GM23338 (cell line): Measurements from ENCODE around the gene CMTM5. TPM values are rescaled to one million over a fixed set of nuclear protein-coding genes. Genes with fewer than 3 reads are reported as not detected.

ENCODE experiments used
- ATAC-seq: fragments of 200-7000 bp; cut with Tn5 transposase; 3 replicates; pipeline ENCODE4 v1.9.1; 2020
- DNase-seq: peaks from one replicate; pipeline ENCODE4 v3.0.0-alpha.2; 2015; ENCODE audit warnings: low spot score
- H2AFZ ChIP-seq: fragments of 200-600 bp; sonication (generic); 2 replicates; pipeline ENCODE4 v1.8.0; 2016; ENCODE audit warnings: antibody characterized with exemption, mild to moderate bottlenecking, moderate library complexity
- H3F3A ChIP-seq: fragments of 200-600 bp; sonication (generic); replicated peaks from 2 replicates; pipeline ENCODE4 v1.8.0; 2017; ENCODE audit warnings: antibody characterized with exemption, mixed run types, low read depth
- H3K27ac ChIP-seq: fragments of 200-600 bp; sonication (generic); 2 replicates; pipeline ENCODE4 v1.6.1; 2016; ENCODE audit warnings: low read depth
- H3K27me3 ChIP-seq: fragments of 200-600 bp; sonication (generic); 2 replicates; pipeline ENCODE4 v1.8.0; 2016; ENCODE audit warnings: mild to moderate bottlenecking, mixed run types, moderate library complexity; ENCODE audit not compliant: insufficient read depth
- H3K36me3 ChIP-seq: fragments of 200-600 bp; sonication (generic); 2 replicates; pipeline ENCODE4 v1.8.0; 2016; ENCODE audit warnings: mild to moderate bottlenecking; ENCODE audit not compliant: insufficient read depth
- H3K4me1 ChIP-seq: fragments of 200-600 bp; sonication (generic); 2 replicates; pipeline ENCODE4 v1.8.0; 2016; ENCODE audit warnings: mild to moderate bottlenecking, moderate library complexity; ENCODE audit not compliant: insufficient read depth
- H3K4me2 ChIP-seq: fragments of 200-600 bp; sonication (generic); 2 replicates; pipeline ENCODE4 v1.7.1; 2017; ENCODE audit warnings: mixed run types
- H3K4me3 ChIP-seq: fragments of 200-600 bp; sonication (generic); 2 replicates; pipeline ENCODE4 v1.6.1; 2016; ENCODE audit warnings: mixed run types
- H3K79me2 ChIP-seq: fragments of 200-600 bp; sonication (generic); replicated peaks from 2 replicates; pipeline ENCODE4 v1.8.0; 2017; ENCODE audit warnings: mild to moderate bottlenecking; ENCODE audit not compliant: insufficient read depth
- H3K9me2 ChIP-seq: fragments of 200-600 bp; sonication (generic); 2 replicates; pipeline ENCODE4 v1.8.0; 2017; ENCODE audit not compliant: insufficient read depth
- H4K20me1 ChIP-seq: fragments of 200-600 bp; sonication (generic); replicated peaks from 2 replicates; pipeline ENCODE4 v1.8.0; 2017; ENCODE audit warnings: mild to moderate bottlenecking; ENCODE audit not compliant: insufficient read depth
- H3K27ac Mint-ChIP-seq: 2 replicates; pipeline ENCODE4 v1.8.0; 2020; ENCODE audit warnings: inconsistent platforms, mild to moderate bottlenecking, moderate library complexity, mixed read lengths
- H3K27me3 Mint-ChIP-seq: 3 replicates; pipeline ENCODE4 v1.8.0; 2022; ENCODE audit warnings: low read depth, mild to moderate bottlenecking, moderate library complexity, mixed read lengths, inconsistent platforms; ENCODE audit not compliant: insufficient read depth, poor library complexity
- H3K36me3 Mint-ChIP-seq: 3 replicates; pipeline ENCODE4 v1.8.0; 2021; ENCODE audit warnings: low read depth, mild to moderate bottlenecking, inconsistent platforms, moderate library complexity, mixed read lengths
- H3K4me1 Mint-ChIP-seq: 3 replicates; pipeline ENCODE4 v1.8.0; 2020; ENCODE audit warnings: mild to moderate bottlenecking, inconsistent platforms, mixed read lengths
- H3K4me3 Mint-ChIP-seq: 3 replicates; pipeline ENCODE4 v1.8.0; 2021; ENCODE audit warnings: moderate library complexity, mild to moderate bottlenecking, inconsistent platforms, mixed read lengths
- H3K9me3 Mint-ChIP-seq: 3 replicates; pipeline ENCODE4 v1.8.0; 2020; ENCODE audit warnings: moderate library complexity, mild to moderate bottlenecking, inconsistent platforms, mixed read lengths
- CREB1 ChIP-seq: fragments of 250-450 bp; sonication (Bioruptor Pico); IDR thresholded peaks from 2 replicates; pipeline ENCODE4 v1.5.0; 2020; ENCODE audit warnings: low read depth, mild to moderate bottlenecking, moderate library complexity
- ETS1 ChIP-seq: IDR thresholded peaks from 2 replicates; pipeline ENCODE4 v1.6.1; 2016; ENCODE audit warnings: antibody characterized with exemption
- JUNB ChIP-seq: IDR thresholded peaks from one replicate; pipeline ENCODE4 v1.6.1; 2016; ENCODE audit warnings: antibody characterized with exemption; ENCODE audit not compliant: unreplicated experiment
- NANOG ChIP-seq: IDR thresholded peaks from 2 replicates; pipeline ENCODE4 v1.6.1; 2016; ENCODE audit warnings: antibody characterized with exemption, borderline replicate concordance
- POLR2AphosphoS5 ChIP-seq: IDR thresholded peaks from 2 replicates; pipeline ENCODE4 v1.6.1; 2016; ENCODE audit warnings: antibody characterized with exemption, low read depth
- STAT1 ChIP-seq: IDR thresholded peaks from one replicate; pipeline ENCODE4 v1.6.1; 2016; ENCODE audit warnings: antibody characterized with exemption; ENCODE audit not compliant: unreplicated experiment
- ZNF114 ChIP-seq: fragments of 250-450 bp; sonication (Bioruptor Pico); IDR thresholded peaks from 2 replicates; pipeline ENCODE4 v1.5.0; 2020; ENCODE audit warnings: mild to moderate bottlenecking, moderate library complexity
- ZNF462 ChIP-seq: fragments of 250-450 bp; sonication (Bioruptor Pico); IDR thresholded peaks from 2 replicates; pipeline ENCODE4 v1.5.0; 2020; ENCODE audit warnings: mild to moderate bottlenecking, moderate library complexity
- polyA plus RNA-seq: library from polyadenylated mRNA; unstranded; fragments of >200 nt; fragmentation: Nextera tagmentation; extraction: Ambion mirVana; gene quantifications from 2 replicates; pipeline ENCODE4 v1.2.1, GENCODE V29; 2016
- total RNA-seq: library from RNA; depleted of rRNA; stranded (reverse); fragments of >200 nt; shearing (Covaris generic); gene quantifications from 2 replicates; pipeline ENCODE4 v1.2.3, GENCODE V29; 2014
- TF ChIP-seq, protein P1 (sequence below): IDR thresholded peaks from one replicate; pipeline ENCODE4 v1.6.1; 2018; ENCODE audit warnings: antibody characterized with exemption; ENCODE audit not compliant: unreplicated experiment

The CMTM5 gene
- total and polyA plus RNA-seq, 2 experiments from 2014 or later: 0.24 TPM; not detected in 1

DNA sequence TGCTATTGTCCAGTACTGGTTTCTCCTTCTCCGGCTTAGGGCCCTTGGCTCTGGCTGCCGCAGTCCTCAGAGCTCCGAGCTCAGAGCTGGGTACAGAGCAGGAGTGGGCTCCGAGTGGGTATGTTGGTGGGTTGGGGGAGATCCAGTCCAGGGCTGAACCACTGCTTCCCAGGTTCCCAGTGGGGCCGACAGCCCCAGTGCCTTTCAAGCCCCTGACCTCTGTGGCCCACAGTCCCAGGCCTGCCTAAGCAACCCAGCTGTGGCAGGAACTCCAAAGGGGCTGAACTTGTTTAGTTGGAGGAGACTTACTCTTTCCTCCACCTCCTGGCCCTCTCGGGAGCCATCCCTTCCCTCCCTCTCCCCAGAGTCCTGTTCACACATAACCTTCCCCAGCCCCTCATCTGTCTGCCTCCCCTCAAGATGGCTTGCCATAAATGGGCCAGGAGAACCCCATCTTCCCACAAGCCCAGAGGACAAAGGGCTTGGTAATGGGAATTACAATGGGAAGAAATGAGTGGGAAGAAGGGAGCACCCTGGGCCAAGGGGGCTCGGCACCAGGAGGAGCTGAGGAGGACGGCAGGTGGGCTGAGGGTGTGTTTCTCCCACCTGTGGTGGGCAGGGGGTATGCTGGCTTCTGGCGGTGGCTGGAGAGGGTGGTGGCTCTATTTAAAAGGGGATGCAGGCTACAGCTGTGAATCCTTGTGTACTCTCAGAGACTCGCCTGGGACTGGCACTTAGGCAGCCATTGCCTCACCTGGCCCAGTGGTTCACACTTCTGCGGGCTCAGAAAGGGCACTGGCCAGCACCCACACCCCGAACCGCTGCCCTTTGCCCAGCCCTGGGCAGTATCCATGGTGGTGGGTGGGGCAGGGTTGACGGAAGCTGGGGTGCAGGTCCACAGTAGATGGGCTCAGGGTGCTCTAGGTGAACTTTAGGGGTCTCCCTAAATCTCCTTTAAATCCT lies 35.0 kb downstream of the CMTM5 start (continued):
- TF ChIP-seq, protein P1, sequence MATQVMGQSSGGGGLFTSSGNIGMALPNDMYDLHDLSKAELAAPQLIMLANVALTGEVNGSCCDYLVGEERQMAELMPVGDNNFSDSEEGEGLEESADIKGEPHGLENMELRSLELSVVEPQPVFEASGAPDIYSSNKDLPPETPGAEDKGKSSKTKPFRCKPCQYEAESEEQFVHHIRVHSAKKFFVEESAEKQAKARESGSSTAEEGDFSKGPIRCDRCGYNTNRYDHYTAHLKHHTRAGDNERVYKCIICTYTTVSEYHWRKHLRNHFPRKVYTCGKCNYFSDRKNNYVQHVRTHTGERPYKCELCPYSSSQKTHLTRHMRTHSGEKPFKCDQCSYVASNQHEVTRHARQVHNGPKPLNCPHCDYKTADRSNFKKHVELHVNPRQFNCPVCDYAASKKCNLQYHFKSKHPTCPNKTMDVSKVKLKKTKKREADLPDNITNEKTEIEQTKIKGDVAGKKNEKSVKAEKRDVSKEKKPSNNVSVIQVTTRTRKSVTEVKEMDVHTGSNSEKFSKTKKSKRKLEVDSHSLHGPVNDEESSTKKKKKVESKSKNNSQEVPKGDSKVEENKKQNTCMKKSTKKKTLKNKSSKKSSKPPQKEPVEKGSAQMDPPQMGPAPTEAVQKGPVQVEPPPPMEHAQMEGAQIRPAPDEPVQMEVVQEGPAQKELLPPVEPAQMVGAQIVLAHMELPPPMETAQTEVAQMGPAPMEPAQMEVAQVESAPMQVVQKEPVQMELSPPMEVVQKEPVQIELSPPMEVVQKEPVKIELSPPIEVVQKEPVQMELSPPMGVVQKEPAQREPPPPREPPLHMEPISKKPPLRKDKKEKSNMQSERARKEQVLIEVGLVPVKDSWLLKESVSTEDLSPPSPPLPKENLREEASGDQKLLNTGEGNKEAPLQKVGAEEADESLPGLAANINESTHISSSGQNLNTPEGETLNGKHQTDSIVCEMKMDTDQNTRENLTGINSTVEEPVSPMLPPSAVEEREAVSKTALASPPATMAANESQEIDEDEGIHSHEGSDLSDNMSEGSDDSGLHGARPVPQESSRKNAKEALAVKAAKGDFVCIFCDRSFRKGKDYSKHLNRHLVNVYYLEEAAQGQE: no peak
- TF ChIP-seq ZNF462 (CRISPR knock-in tag): no peak
- TF ChIP-seq STAT1: no peak

GRCh38 chr14:23413681-23414080 lies 36.8 kb downstream of the CMTM5 start:
- no peaks in the 10 kb centered on the region for H4K20me1 ChIP-seq
- H3K9me3 Mint-ChIP-seq: no peaks in the 10 kb centered on the region; the same call in 2 of the 3 replicates
- no peak overlapping the region for H3K4me3 ChIP-seq
- no peaks in the 10 kb centered on the region for H3K4me1 ChIP-seq
- H3K4me2 ChIP-seq: no peak overlapping the region
- peaks cover 26% of the 10 kb centered on the region for H3K27me3 Mint-ChIP-seq
- H2AFZ ChIP-seq: no peak overlapping the region; the same call in 1 of the 2 replicates
- no peak for DNase-seq
- no peaks in the 10 kb centered on the region for H3F3A ChIP-seq
- H3K36me3 Mint-ChIP-seq: no peaks in the 10 kb centered on the region; the same call in 2 of the 3 replicates
- no peaks in the 10 kb centered on the region for H3K27me3 ChIP-seq
- no peak overlapping the region for H3K27ac ChIP-seq
- H3K79me2 ChIP-seq: no peaks in the 10 kb centered on the region
- ATAC-seq: no peak
- H3K9me2 ChIP-seq: peaks cover 3% of the 10 kb centered on the region; the same call in 1 of the 2 replicates
- H3K27ac Mint-ChIP-seq: no peak overlapping the region
- no peaks in the 10 kb centered on the region for H3K36me3 ChIP-seq
- H3K4me3 Mint-ChIP-seq: no peak overlapping the region
- peaks cover 5% of the 10 kb centered on the region; the same call in 1 of the 3 replicates for H3K4me1 Mint-ChIP-seq
- no peak for TF ChIP-seq ETS1
- no peak for TF ChIP-seq POLR2AphosphoS5
- no peak for TF ChIP-seq CREB1 (CRISPR knock-in tag)
- TF ChIP-seq ZNF114 (CRISPR knock-in tag): no peak
- no peak for TF ChIP-seq JUNB
- no peak for TF ChIP-seq NANOG
